ENCODE measurements around the gene RHOA. TPM values are rescaled to one million over a fixed set of nuclear protein-coding genes. Genes with fewer than 3 reads are reported as not detected.

RHOA gene
- polyA plus RNA-seq, 2 of the 4 experiments (the other 2 are of a cell fraction), result 332 to 549 TPM

GRCh38 chr3:49415931-49416601, 4.3 kb upstream of the RHOA start (continued):
- TF ChIP-seq ATOH8 (CRISPR knock-in tag; IDR thresholded peaks at IDR 0.05; ENCODE audit: low read depth) (no peak), EHMT2 (IDR thresholded peaks at IDR 0.05; ENCODE audit: low read depth) (no peak), NR3C1 (IDR thresholded peaks at IDR 0.05) (no peak), NFE2L2 (conservative IDR thresholded peaks at IDR 0.05; ENCODE audit: low read length) (no peak), SREBF2 (IDR thresholded peaks at IDR 0.05) (no peak), RFX5 (IDR thresholded peaks at IDR 0.05) (no peak), ZNF302 (CRISPR knock-in tag; IDR thresholded peaks at IDR 0.05) (no peak), CHD2 (IDR thresholded peaks at IDR 0.05; ENCODE audit: low read length, partially characterized antibody) (no peak), MYC (IDR thresholded peaks at IDR 0.05; ENCODE audit: borderline replicate concordance, low read length) (no peak)

- no peak overlapping the region for H3K4me3 ChIP-seq
- DNase-seq (ENCODE audit: low read depth in 1 of 2, low spot score in 1 of 2), result no peak
- no peak overlapping the region for H3K4me2 ChIP-seq
- FAIRE-seq, result no peak
- 79% methylated on average over 2 of the region's 2 CpGs for WGBS (ENCODE audit: missing lambda C conversion rate)
- TF ChIP-seq POLR2A (IDR thresholded peaks at IDR 0.05; ENCODE audit: low read length) (no peak), EHF (CRISPR knock-in tag; IDR thresholded peaks at IDR 0.05) (no peak), ELK1 (IDR thresholded peaks at IDR 0.05; ENCODE audit: low read depth, low read length) (no peak), MAFK (IDR thresholded peaks at IDR 0.05; ENCODE audit: partially characterized antibody) (no peak), TP53 (CRISPR knock-in tag; IDR thresholded peaks at IDR 0.05) (no peak)
- peaks cover 24% of the 10 kb centered on the region for H3K4me1 ChIP-seq
- ChIA-PET POLR2A (no interaction called here), CTCF (interaction anchor here (0.6 to 1.5 kb wide), 2 partner anchors 15 to 257 kb away, joined by 3 to 4 read pairs; partner anchors contain the start of gene NICN1)
- H3K9me3 ChIP-seq, result no peaks in the 10 kb centered on the region
- ATAC-seq, result no peak
- H3K27ac ChIP-seq, result 0 out of 6 replicates have a peak overlapping the region, but pooled peaks of 1 of the 2 experiments have one; percentile 18
Observed at GRCh38 chr3:49414753-49415152, 3.0 kb upstream of the RHOA start.

GRCh38 chr3:49413338-49413734, 1.6 kb upstream of the RHOA start:
- no peaks in the 10 kb centered on the region for H3K9me3 ChIP-seq
- 86% methylated on average over 6 of the region's 6 CpGs for WGBS (ENCODE audit: missing lambda C conversion rate)
- H3K27ac ChIP-seq, result peak overlapping the region; percentile 90 to 97
- POLR2A ChIA-PET, result no interaction called here
- FAIRE-seq (no peak), DNase-seq (ENCODE audit: low read depth in 1 of 2, low spot score in 1 of 2) (no peak), ATAC-seq (no peak)
- TF ChIP-seq FOSL2 (IDR thresholded peaks at IDR 0.05) (no peak), FOSL2 (CRISPR knock-in tag; IDR thresholded peaks at IDR 0.05) (no peak), RNF2 (IDR thresholded peaks at IDR 0.05; ENCODE audit: borderline replicate concordance, low read depth) (no peak), EHMT2 (IDR thresholded peaks at IDR 0.05; ENCODE audit: low read depth) (no peak), CHD2 (IDR thresholded peaks at IDR 0.05; ENCODE audit: low read length, partially characterized antibody) (no peak)
- H3K4me3 ChIP-seq, result peak overlapping the region; percentile 78
- H3K4me1 ChIP-seq, result peaks cover 31% of the 10 kb centered on the region
- peak overlapping the region; percentile 100 for H3K4me2 ChIP-seq
- CTCF ChIA-PET, result interaction anchor here (0.8 to 1.4 kb wide), 3 partner anchors 10 to 391 kb away, joined by 3 to 5 read pairs (median 3); partner anchors contain the start of gene NDUFAF3

GRCh38 chr3:49412632-49413337, 1.0 kb upstream of the RHOA start:
- CTCF ChIA-PET, result interaction anchor here (0.6 to 1.4 kb wide), 3 partner anchors 10 to 90 kb away, joined by 3 to 5 read pairs (median 3); no protein-coding TSS in a partner anchor
- Histone ChIP-seq H3K4me1 (peaks cover 32% of the 10 kb centered on the region), H3K4me3 (peak overlapping the region; percentile 78), H3K27ac (peak overlapping the region; percentile 90 to 97), H3K9me3 (no peaks in the 10 kb centered on the region), H3K4me2 (peak overlapping the region; percentile 100)
- POLR2A ChIA-PET, result interaction anchor here (1.5 kb wide), 1 partner anchor 73 kb away, joined by 4 read pairs; the partner anchor contains the start of gene USP4
- FAIRE-seq (no peak), DNase-seq (ENCODE audit: low read depth in 1 of 2, low spot score in 1 of 2) (no peak), ATAC-seq (no peak; a peak in 2 of 6 replicates)
- WGBS (ENCODE audit: missing lambda C conversion rate), result 25% methylated on average over 12 of the region's 16 CpGs
- TF ChIP-seq ATOH8 (CRISPR knock-in tag; IDR thresholded peaks at IDR 0.05; ENCODE audit: low read depth) (no peak), KDM5A (IDR thresholded peaks at IDR 0.05) (no peak), CHD4 (IDR thresholded peaks at IDR 0.05; ENCODE audit: borderline replicate concordance) (no peak)
